ENCODE measurements around the gene MAST2. TPM values are rescaled to one million over a fixed set of nuclear protein-coding genes. Genes with fewer than 3 reads are reported as not detected.

The MAST2 gene
- total RNA-seq, 4 donors from 2014 or later = 18.8 to 22.2 (median 20.2) TPM

DNA sequence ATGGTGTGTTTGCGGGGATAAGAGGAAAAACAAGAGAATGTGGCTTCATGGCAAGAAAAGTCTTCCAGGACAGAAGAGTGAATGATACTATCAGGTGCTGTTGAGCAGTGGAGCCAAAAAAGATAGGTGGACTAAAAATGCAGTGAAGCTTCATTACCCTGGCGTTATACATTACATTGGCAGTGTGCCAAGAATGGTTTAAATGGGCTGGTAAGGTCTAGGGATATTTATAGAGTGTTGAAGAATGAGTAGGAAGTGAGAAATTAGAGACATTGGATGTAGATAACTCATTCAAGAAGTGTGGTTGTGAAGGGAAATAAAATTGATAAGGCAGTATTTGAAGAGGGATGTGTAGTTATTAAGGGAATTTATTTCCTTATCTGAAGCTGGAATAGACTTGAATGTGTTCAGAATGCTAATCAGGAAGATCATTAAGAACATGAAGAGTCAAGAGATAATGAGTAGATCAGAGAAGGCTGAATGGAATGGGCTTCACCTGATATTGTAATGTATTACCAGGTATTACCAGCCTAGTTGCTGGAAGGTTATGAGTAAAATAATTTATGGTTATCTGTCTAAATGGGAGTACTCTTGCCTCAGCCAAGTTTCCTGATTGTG, 72.7 kb downstream of the MAST2 start:
- intact Hi-C loops (cut with DNase I) = no loop called here

DNA sequence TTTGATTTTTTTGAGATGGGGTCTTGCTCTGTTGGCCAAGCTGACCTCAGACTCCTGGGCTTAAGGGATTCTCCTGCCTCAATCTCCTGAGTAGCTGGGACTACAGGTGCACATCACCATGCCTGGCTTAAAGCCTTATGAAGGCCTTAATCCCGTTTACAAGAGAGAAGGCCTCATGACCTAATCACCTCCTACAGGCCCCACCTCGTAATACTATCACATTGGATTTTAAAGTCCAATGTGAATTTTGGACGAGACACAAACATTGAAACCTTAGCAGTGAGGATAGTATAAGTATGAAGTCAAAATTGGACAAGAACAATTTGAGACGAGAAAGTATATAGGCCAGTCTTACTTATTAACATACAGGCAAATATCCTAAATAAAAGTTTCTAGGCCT, 73.9 kb downstream of the MAST2 start:
- no peak for DNase-seq
- no peak for TF ChIP-seq POLR2A (IDR thresholded peaks at IDR 0.05)
- TF ChIP-seq, protein P1, sequence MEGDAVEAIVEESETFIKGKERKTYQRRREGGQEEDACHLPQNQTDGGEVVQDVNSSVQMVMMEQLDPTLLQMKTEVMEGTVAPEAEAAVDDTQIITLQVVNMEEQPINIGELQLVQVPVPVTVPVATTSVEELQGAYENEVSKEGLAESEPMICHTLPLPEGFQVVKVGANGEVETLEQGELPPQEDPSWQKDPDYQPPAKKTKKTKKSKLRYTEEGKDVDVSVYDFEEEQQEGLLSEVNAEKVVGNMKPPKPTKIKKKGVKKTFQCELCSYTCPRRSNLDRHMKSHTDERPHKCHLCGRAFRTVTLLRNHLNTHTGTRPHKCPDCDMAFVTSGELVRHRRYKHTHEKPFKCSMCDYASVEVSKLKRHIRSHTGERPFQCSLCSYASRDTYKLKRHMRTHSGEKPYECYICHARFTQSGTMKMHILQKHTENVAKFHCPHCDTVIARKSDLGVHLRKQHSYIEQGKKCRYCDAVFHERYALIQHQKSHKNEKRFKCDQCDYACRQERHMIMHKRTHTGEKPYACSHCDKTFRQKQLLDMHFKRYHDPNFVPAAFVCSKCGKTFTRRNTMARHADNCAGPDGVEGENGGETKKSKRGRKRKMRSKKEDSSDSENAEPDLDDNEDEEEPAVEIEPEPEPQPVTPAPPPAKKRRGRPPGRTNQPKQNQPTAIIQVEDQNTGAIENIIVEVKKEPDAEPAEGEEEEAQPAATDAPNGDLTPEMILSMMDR (IDR thresholded peaks at IDR 0.05) = no peak
- H3K27me3 ChIP-seq = no peaks in the 10 kb centered on the region
- no peaks in the 10 kb centered on the region for H3K9me3 ChIP-seq
- H3K4me1 ChIP-seq = no peaks in the 10 kb centered on the region
- 94 to 97% methylated on average over 4 of the region's 4 CpGs for WGBS, 2 donors
- no peaks in the 10 kb centered on the region for H3K36me3 ChIP-seq
- H3K4me3 ChIP-seq (replicated peaks in 1 of 3) = no peak overlapping the region
- no peak overlapping the region for H3K27ac ChIP-seq
- intact Hi-C loops (cut with DNase I) = no loop called here

More for the DNA sequence above, 72.7 kb downstream of the MAST2 start:
- Histone ChIP-seq H3K4me3 (replicated peaks in 1 of 3) (no peak overlapping the region), H3K27ac (no peak overlapping the region), H3K9me3 (no peaks in the 10 kb centered on the region), H3K27me3 (no peaks in the 10 kb centered on the region), H3K4me1 (no peaks in the 10 kb centered on the region), H3K36me3 (no peaks in the 10 kb centered on the region)
- TF ChIP-seq POLR2A (IDR thresholded peaks at IDR 0.05) = no peak
- TF ChIP-seq, protein P1 (IDR thresholded peaks at IDR 0.05) = no peak
- 72 to 79% methylated on average over 2 of the region's 2 CpGs for WGBS, 2 donors
- no peak for DNase-seq

DNA sequence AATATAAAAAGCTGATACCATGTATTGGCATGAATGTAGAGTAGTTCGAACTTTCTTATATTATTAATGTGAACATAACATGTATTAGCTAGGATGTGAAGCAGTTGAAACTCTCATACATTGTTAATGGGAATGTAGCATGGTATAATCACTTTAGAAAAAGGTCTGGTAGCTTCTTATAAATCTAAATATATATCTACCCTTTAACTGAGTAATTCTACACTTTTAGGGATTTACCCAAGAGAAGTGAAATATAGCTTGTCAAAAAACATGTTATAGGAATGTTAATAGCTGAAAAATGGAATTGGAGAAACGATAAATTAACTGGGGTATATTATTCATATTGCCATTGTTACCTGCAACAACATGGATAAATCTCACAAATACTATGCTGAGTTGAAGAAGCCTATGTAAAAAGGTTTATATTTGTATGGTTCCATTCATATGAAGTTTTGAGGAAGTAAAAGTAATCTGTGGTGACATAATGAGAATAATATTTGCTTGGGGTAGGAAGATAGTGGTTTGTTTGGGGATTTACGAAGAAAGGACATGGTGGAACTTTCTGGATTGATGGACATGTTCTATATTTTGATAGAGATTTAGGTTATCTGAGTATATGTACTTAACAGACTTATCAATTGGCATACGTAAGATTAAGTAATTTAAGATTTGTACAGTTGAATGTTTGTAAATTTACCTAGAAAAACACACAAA, 76.6 kb downstream of the MAST2 start:
- Histone ChIP-seq H3K4me3 (replicated peaks in 1 of 3) (no peak overlapping the region), H3K27ac (no peak overlapping the region), H3K4me1 (no peaks in the 10 kb centered on the region), H3K27me3 (no peaks in the 10 kb centered on the region), H3K36me3 (no peaks in the 10 kb centered on the region), H3K9me3 (no peaks in the 10 kb centered on the region)
- no peak for TF ChIP-seq POLR2A (IDR thresholded peaks at IDR 0.05)
- TF ChIP-seq, protein P1 (IDR thresholded peaks at IDR 0.05) = no peak
- WGBS, 2 donors = 93 to 96% methylated on average over 4 of the region's 4 CpGs
- DNase-seq = no peak
- intact Hi-C loops (cut with DNase I) = no loop called here

DNA sequence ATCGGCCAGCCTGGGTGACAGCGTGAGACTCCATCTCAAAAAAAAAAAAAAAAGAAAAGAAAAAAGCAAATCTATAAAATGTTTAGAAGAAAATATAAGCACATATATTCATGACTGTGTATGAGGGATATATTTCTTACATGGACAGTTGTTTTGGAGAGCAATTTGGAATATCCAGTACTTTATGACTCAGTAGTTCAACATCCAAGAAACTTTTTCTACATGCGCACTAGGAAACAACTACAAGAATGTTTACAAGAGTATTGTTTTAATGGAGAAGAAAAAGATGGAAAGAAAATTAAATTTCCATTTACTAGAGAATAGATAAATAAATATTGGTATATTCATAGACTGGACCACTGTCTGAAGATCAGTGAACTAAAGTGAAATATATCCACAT, 77.5 kb downstream of the MAST2 start:
- Histone ChIP-seq H3K4me3 (replicated peaks in 1 of 3) (no peak overlapping the region), H3K27me3 (no peaks in the 10 kb centered on the region), H3K27ac (no peak overlapping the region), H3K4me1 (no peaks in the 10 kb centered on the region), H3K36me3 (no peaks in the 10 kb centered on the region), H3K9me3 (no peaks in the 10 kb centered on the region)
- DNase-seq = no peak
- WGBS, 2 donors = 90 to 92% methylated on average over 3 of the region's 3 CpGs
- intact Hi-C loops (cut with DNase I) = no loop called here
- TF ChIP-seq, protein P1 (IDR thresholded peaks at IDR 0.05) = no peak
- no peak for TF ChIP-seq POLR2A (IDR thresholded peaks at IDR 0.05)

DNA sequence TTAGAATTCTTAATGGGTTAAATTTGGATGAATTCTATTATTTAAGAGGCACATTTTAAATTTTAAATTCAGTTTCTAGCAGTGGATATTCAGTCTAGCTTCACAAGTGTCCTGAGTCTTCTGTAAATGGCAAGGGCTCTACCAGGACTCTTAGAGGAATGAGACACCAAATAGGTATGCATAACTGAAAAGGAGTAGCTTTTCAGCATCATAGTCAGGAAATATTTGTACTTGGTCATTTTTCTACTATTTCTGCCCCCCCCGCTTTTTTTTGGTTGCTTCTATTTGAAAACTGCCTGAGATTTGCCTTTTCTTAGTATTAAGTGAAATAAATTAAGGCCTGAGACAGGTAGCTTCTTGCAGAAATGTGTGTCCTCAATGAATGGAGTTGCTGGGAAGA, 80.2 kb downstream of the MAST2 start:
- intact Hi-C loops (cut with DNase I) = no loop called here
- no peaks in the 10 kb centered on the region for H3K4me1 ChIP-seq
- no peak for TF ChIP-seq POLR2A (IDR thresholded peaks at IDR 0.05)
- TF ChIP-seq, protein P1 (IDR thresholded peaks at IDR 0.05) = no peak
- H3K27ac ChIP-seq = no peak overlapping the region
- no peaks in the 10 kb centered on the region for H3K36me3 ChIP-seq
- no peak overlapping the region for H3K4me3 ChIP-seq (replicated peaks in 1 of 3)
- no peaks in the 10 kb centered on the region for H3K9me3 ChIP-seq
- no peak for DNase-seq
- H3K27me3 ChIP-seq = no peaks in the 10 kb centered on the region
- WGBS, 2 donors = 57 to 67% methylated on average over 1 of the region's 1 CpG
